Right lung (tissue), 5 donors: ENCODE results near the gene KRTCAP2. TPM values are rescaled to one million over a fixed set of nuclear protein-coding genes. Genes with fewer than 3 reads are reported as not detected.
A peak's percentile ranks its signal among the peaks of the same experiment; 100 is the strongest.
"Not testable (repeated sequence)": the region's sequence is repeated elsewhere in the genome, so short reads cannot be mapped to it uniquely, and the experiment has no call there.

ENCODE experiments used
- DNase-seq, 2 donors: peaks; one replicate each; pipeline ENCODE4 v3.0.0-alpha.2; 2013
- polyA plus RNA-seq, 5 donors: library from polyadenylated mRNA; unstranded; fragments of 120-200 nt; gene quantifications; one replicate each; pipeline versions ENCODE4 v1.2.1 to v1.2.3, GENCODE V29; 2013; ENCODE audit warnings: inconsistent platforms in 1 of 5, low replicate concordance in 1 of 5; ENCODE audit not compliant: insufficient read length in 5 of 5, insufficient read depth in 1 of 5

KRTCAP2 gene
- polyA plus RNA-seq, 5 donors: 103 to 120 (median 117) TPM

DNA sequence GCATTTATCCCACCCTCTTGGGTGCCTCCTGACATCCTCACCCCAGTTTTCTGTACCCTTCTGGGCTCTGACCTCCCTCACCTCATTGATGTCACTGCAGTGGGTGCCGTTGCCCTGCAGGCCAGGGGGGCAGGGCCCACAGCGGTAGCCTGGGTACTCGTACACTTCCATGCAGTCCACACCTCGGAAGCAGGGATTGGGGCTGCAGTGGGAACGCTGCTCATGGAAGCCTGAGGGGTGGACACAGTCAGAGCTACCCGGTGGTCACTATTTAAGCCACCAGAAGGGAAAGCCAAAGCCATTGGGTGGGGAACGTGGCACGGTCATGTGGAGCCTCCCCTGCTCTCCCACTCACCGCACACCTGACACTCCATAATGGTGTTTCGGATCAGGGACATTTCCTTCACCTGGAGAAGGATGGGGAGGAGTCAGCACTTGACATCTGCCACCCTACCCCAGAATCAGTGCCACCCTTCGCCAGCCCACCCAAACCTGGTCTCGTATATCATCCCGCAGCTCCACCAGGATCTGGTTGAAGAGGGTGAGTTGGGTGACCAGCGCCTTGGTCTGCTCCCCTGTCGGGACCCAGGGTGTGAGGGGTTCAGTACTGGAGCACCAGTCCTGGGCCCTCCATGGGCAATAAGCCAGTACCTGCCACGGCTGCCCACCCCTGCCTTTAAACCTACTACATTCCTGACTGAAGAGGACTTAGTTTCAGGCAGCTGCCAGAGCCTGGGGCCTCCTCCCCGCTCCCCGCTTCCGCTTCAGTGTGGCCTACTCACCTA, 29.8 kb upstream of the KRTCAP2 start:
- no peak for DNase-seq

DNA sequence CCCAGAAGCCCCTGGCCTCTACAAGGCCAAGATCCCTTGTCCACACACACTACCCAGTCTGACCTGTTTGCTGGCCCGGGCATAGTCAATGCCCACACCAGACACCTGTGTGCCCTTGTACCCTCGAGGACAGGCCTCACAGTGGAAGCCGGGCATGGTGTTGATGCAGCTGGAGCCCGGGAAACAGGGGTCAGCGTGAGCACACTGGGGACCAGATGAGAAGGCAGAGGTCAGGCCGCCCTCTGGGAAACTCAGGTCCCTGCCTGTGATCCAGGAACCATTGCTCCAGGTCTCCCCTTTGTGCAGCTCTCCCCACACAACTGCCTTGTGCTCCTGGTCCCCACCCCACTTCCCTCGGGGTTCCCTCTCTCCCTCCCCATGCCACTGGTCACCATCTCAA, 29.1 kb upstream of the KRTCAP2 start:
- DNase-seq: no peak

DNA sequence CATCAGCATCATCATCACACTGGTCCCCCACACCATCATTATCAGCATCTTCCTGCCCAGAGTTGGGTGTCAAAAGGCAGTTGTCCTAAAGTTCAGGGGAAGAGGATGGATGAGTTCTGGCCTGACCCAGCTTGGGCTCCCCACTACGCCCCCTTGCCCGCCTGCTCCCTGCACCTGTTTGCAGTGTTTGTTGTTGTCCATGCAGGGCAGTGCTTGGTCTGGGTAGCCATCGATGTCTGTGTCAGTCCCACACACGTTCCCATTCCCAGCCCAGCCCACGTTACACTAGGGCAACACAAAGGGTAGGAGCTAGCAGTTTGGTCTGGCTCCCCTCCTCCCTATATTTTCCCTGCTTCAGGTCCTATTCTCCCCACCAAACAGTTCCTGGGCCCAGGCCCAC, 27.8 kb upstream of the KRTCAP2 start:
- DNase-seq: no peak

DNA sequence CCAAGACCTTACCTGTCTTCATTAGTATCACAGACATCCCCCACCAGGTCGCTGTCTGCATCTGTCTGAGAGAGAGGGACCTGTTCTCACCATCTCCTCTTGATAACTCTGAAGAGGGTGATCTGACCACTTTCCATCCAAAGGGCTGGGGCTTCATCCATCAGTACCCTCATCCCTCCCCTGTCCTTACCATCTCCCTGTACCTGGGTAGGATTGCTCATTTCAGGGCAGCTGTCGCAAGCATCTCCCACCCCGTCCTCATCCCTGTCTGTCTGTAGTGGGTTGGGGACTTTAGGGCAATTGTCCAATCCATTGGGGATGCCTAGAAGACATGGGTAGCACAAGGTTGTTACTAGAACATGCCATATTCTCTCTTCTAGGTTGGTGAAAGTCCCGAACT, 26.7 kb upstream of the KRTCAP2 start:
- no peak for DNase-seq

DNA sequence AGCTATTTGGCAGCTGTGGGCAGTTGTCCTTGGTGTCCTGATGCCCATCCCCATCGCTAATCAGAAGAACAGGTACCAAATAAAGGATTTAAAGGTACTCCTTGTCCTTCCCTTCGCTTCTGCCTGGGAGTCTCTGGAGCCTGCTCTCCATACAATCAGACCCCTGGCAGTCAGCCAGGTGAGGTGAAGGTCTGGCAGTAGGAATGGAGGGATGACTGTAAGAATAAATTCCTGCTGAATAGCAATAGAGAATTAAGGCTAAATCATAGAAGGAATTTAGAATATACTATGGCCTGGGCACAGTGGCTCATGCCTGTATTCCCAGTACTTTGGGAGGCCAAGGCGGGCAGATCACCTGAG, 25.4 kb upstream of the KRTCAP2 start:
- DNase-seq: no peak

DNA sequence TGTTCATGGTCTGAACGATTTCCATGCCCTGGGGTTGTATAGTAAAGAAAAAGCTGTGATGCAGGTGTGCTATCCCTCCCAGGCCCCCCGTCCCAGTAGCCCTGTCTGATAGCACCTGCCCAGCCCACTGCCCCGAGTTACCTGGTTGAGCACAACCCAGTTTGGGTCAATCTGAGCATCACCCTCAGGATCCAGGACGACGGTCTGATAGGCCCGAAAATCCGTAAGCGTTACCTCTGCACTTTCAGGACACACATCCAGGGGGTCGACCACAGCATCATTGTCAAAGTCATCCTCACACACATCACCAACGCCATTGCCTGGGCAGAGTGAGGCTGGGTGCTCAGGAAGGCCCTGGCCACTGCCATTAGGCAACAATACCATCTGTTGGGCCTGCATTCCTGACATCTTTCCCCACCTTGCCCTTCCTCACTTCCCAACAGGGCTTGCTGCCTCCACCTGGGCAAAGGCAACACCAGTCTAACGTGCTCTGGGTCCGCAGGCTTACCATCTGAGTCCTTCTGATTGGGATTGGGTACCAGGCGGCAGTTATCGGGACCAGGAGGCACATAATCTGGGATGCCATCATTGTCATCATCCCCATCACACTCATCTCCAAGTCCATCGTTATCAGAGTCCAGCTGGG, 24.9 kb upstream of the KRTCAP2 start:
- DNase-seq: no peak

DNA sequence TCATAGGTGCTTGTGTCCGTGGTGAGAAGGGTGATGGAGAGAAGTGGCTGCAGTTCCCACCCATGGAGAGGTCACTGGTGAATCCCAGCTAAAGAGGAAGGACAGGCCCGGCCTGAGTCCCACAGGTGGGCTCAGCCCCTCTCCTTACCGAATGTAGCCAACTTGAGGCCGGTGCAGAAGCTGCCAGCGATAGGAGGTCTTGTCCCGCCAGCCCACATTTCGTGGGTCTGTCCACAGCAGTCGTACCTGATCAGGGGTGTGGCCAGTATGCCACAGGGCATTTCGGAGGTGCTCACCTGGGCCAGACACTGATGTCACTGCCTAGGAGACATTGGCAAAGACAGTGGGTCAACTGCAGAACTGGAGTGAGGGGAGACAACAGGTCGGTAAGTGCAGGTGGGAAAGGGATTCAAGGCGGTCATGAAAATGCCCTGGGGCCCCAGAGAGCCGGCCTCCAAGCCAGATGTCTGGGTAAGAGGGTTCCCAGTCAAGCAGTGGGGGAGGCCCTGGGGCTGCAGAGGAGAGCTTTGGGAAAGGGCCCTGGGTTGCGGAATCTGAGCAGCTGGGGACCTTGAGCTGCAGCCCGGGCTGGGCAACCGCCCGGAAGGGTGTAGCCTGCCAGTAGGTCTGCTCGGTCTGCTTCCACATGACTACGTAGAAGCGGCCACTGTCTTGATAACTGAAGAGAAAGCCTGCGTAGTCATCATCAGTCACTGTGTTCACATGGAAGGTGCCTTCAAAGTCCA, 24.0 kb upstream of the KRTCAP2 start:
- no peak for DNase-seq

DNA sequence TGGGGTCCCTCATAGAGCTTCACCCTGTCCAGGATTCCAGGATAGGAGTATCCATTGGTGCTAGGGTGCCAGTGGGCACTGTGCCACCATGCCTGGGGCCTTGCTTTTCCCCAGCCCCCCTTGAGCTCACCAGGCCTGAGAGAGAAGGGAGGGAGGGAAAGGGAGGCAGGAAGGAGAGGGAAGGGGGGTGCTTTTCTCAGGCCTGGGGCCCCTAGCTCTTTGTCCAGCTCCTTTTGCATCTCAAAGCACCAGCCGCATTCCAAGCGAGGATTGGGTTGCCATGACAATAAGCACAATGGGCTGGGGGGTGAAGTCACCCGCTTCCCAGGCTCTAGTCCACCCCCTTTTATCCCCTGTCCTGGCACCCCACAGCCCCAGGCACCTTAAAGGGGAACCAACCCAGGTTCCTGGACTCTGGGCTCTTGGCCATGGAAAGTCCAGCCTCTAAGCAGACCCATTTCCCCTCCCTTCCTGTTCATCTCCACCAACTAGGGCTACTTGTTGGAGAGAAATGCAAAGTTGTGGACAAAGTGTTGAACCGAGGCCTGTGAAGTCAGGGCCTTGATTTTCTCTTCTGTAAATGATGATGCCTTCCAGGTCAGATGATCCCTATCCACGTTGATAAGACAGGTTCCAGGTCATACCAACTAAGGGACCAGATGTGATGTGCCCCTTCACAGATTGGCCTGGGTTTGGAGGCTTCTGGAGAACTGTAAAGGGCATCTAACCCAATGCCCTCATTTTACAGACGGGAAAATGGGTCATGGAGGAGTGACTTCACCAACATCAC, 23.2 kb upstream of the KRTCAP2 start:
- DNase-seq: no peak

DNA sequence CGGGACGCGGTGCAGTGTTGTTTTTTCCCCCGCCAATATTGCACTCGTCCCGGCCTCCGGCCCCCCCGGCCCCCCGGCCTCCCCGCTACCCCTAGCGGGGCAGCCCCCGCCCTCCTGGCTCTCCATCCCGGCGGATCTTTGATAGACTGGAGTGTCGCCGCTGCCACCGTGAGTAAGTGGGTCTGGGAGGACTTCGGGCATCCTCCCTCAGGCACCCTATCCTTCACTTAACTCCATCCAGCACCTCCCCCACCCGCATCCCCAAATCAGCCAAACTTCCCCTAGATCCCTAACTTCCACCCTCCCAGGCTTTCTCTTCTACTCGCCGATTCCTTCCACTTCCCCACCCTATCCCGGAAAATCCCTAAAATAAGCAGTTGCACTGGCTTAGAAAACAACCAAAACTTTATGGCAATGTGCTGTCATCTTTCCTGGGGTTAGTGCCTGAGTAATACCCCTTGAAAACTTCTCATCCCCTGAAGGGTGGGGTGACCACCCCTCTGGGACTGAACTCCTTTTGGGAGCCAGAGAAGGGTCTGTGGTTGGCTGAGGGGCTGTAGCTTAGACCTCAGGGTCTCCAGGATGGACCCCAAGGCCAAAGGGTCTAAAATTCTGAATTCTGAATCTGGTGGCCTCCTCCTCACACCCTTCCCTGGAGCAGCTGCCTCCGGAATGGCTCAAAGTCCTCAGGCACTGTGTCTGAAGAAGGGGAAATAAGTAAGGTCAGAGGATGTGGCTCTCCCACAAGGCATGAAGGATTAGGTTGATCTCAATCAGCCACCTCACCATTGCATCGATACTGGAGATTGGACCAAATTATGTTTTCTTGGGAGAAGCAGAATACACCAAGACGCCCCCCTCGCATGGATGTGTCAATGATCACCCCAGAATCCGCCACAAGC, 22.3 kb upstream of the KRTCAP2 start:
- no peak for DNase-seq

DNA sequence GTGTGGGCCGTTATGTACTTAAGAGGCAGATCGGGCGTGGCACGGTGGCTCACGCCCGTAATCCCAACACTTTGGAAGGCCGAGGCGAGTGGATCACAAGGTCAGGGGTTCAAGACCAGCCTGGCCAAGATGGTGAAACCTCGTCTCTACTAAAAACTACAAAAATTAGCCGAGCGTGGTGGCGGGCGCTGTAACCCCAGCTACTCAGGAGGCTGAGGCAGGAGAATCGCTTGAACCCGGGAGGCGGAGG, 20.8 kb upstream of the KRTCAP2 start:
- DNase-seq: not testable (repeated sequence)

DNA sequence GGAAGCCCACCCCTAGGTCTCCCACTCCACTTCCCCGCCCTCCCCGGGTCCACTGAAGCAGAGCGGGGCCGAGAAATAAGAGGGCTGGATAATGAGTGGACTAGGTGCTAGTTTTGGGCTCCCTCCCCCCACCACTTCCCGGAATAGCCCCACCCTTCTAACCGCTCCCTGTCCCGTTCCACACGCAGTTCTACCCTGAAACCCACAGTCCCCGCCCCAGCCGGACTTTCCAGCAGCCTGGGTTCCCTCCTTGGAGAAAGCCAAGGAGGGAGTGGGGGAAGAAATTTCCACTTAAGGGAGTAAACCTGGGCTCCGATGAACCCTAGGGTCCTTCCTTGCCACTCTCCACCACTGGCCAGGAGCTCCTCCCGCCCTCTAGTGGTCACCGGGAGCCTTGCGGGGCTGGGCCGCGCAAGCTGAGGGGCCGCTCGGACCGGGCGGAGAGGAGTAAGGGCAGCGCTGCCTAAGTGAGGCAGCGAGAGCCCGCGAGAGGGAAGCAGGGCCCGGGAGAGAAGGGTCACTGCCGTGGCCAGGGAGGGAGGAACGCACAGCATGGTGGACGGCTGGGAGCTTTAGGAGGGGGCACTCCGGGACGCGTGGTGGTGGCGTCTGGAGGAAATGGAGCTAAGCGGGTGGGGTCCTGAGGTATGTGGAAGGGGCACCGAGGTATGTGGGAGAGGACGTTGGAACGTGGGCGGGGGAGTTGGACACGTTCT, 20.3 kb upstream of the KRTCAP2 start:
- peak; percentile 91 for DNase-seq

DNA sequence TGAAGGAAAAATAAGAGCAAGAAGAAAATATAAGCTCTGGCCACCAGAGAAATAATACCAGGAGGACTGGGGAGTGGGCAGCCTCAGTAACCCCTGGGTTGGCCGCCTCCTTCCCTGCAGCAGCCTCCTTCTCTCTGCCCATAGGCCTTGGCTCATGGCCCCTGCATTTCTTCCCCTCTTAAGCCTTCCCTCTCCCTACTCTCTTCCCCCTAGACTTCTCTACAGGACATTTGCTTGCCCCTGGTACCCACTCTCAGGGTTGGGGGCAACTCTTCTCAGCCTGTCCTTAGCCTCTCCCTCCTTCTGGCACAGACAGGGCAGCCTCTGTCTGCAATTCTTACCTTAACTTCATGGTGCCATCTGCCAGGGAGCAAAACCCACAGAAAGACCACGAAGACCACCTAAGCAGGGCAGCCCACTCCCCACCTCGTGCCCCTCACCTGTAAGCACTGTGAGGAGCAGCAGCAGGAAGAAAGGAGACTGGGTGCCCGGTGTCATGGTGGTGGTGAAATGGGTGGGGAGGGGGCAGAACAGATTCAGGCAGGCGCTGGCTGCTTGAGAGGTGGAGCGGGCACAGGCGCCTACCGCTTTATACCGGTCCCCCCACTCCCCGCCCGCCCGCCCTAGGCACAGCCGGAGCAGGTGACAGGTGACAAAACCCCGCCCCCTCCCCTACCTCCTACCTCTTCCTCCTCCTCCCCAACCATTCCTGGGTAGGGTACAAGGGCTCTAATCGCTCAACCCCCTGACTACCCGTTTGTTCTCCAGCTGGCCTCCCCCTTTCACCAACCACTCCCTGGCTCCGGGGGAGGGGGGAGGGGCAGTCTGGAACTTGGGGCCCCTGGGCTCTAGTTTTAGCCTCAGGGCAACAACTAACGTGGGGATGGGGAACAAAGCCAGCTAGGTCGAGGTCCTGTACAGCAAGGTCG, 19.5 kb upstream of the KRTCAP2 start:
- peak in 1 of 2 donors; percentile 72 for DNase-seq

DNA sequence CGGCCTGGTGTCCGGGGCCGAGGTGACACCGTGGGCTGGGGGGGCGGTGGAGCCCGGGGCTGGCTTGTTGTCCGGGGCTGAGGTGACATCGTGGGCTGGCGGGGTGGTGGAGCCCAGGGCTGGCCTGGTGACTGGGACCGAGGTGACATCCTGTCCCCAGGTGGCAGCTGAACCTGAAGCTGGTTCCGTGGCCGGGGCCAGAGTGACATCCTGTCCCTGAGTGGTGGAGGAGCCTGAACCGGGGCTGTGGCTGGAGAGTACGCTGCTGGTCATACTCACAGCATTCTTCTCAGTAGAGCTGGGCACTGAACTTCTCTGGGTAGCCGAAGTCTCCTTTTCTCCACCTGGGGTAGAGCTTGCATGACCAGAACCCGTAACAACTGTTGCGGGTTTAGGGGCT, 18.8 kb upstream of the KRTCAP2 start:
- no peak for DNase-seq

DNA sequence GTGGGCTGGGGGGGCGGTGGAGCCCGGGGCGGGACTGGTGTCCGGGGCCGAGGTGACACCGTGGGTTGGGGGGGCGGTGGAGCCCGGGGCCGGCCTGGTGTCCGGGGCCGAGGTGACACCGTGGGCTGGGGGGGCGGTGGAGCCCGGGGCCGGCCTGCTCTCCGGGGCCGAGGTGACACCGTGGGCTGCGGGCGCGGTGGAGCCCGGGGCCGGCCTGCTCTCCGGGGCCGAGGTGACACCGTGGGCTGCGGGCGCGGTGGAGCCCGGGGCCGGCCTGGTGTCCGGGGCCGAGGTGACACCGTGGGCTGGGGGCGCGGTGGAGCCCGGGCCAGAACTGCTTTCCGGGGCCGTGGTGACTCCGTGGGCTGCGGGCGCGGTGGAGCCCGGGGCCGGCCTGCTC, 16.8 kb upstream of the KRTCAP2 start:
- DNase-seq: not testable (repeated sequence)

DNA sequence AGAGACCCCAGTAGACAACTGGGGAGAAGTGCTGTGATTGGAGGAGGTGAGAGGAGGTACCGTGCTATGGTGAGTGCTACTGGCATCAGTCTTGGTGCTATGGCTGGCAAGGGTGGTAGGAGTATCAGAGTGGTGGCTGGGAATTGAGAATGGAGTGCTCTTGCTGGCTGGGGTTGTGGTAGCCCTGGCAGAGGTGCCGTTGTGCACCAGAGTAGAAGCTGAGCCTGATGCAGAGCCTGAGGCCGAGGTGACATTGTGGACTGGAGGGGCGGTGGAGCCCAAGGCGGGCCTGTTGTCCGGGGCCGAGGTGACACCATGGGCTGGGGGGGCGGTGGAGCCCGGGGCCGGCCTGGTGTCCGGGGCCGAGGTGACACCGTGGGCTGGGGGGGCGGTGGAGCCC, 15.2 kb upstream of the KRTCAP2 start:
- no peak for DNase-seq

DNA sequence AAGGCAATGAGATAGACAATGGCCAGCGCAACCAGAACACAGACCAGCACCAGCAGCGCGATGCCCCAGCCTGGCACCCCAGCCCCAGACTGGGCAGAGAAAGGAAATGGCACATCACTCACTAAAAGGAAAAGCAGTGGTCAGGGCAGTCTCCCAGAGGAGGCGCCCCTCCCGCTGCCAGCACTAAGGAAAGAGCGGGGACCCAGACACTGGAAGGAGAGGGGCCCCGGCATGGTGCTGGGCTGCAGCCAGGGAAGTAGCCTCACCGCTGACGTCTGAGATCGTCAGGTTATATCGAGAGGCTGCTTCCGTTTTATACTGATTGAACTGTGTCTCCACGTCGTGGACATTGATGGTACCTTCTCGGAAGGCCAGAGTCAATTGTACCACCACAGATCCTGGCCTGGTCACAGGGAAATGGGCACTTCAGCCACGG, 14.4 kb upstream of the KRTCAP2 start:
- DNase-seq: no peak

DNA sequence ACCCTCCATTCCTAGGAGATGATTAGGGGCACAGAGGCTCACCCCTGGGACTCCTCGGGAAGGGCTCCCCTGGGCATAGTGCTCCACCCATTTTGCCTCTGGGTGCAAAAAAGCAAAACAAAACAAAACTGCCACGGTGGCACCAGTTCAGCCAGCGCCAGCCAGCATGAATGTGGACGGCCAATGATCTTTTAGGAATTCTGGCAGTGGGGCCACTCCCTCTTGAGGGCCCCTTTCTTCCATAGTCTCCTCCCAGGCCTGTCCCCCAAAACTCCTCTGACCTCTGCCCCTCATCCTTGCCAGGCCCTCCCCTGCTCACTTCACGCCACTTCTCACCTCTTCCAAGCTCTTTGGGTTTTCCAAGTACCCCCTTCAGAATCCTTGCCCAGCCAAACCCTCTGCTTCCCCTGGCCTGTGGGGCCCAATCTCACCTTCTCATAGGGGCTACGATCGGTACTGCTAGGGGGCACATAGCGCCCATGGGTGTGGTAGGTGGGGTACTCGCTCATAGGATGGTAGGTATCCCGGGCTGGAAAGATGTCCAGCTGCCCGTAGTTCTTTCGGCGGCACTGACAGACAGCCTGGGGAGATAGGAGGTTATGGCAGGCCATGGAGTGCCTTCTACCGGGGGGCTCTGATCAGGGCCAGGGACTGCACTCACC, 13.8 kb upstream of the KRTCAP2 start:
- DNase-seq: no peak

DNA sequence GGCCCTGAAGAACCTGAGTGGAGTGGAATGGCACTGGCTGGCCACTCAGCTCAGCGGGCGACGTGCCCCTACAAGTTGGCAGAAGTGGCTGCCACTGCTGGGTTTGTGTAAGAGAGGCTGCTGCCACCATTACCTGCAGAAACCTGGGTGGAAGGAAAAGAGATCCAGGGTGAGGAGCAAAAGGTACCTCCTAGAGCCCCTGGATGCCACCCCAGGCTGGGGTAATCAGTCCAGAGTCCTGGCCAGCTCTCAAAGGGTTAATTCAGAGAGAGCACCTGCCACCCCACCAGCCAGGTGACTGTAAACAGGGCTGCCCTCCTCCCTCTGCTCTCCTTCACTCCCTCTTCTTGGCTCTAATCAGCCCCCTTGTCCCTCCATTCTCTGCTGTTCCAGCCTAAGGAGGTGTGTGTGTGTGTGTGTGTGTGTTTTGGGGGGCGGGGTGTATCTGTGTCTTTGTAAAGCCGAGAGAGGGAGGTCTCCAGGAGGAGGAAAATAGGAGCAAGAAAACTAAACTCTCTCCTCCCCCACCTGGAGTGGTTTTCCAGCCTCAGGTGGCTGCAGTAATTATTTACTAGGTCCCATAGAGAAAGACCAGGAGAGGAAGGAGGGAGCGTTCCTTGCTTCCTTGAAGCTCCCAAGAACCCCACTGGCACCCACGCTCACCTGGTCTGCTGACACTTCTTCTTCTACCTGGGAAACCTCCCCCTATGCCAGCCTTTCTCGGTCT, 13.1 kb upstream of the KRTCAP2 start:
- no peak for DNase-seq

DNA sequence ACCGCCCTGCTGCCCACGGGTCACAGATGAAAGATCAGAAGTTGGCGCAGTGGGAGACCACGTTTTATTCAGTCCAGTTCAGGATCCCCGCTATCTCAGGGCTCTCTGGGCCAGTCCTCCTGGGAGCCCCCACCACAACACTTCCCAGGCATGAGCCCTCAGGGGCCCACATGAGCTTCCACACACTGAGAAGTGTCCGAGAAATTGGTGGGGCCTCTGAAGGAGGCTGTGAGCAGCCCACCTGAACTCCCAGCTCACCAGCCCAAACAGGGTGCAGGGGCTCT, 12.6 kb upstream of the KRTCAP2 start:
- DNase-seq: no peak
